Measurements from ENCODE around the gene TMEM82. TPM values are rescaled to one million over a fixed set of nuclear protein-coding genes. Genes with fewer than 3 reads are reported as not detected.

Gene TMEM82
- total RNA-seq, 1 donor from 2014 or later = not detected

- H3K27ac ChIP-seq = peak overlapping the region; percentile 87
- H3K9me3 ChIP-seq = no peaks in the 10 kb centered on the region
- DNase-seq (ENCODE audit: extremely low spot score in 2 of 2) = no peak
- H3K36me3 ChIP-seq = no peaks in the 10 kb centered on the region
- intact Hi-C loops (cut with DNase I) = no loop called here
- peaks cover 74% of the 10 kb centered on the region for H3K4me1 ChIP-seq
- H3K27me3 ChIP-seq = no peaks in the 10 kb centered on the region
- TF ChIP-seq POLR2AphosphoS5 (IDR thresholded peaks at IDR 0.05; ENCODE audit: insufficient read depth in 1 of 2, low read depth in 1 of 2) = peak in 1 of 2 donors; percentile 57
- TF ChIP-seq CTCF (IDR thresholded peaks at IDR 0.05) = no peak
- TF ChIP-seq POLR2A (IDR thresholded peaks at IDR 0.05) = no peak
- peak overlapping the region; percentile 7 to 80 for H3K4me3 ChIP-seq
Measured at GRCh38 chr1:15760520-15761211, 18.4 kb downstream of the TMEM82 start.

GRCh38 chr1:15761366-15762128 lies 19.2 kb downstream of the TMEM82 start:
- Histone ChIP-seq H3K9me3 (no peaks in the 10 kb centered on the region), H3K27ac (peak overlapping the region; percentile 87), H3K4me3 (peak overlapping the region in 1 of 2 donors; percentile 18), H3K4me1 (peaks cover 71% of the 10 kb centered on the region), H3K27me3 (no peaks in the 10 kb centered on the region), H3K36me3 (no peaks in the 10 kb centered on the region)
- no peak for TF ChIP-seq POLR2AphosphoS5 (IDR thresholded peaks at IDR 0.05; ENCODE audit: insufficient read depth in 1 of 2, low read depth in 1 of 2)
- TF ChIP-seq CTCF (IDR thresholded peaks at IDR 0.05) = no peak
- no peak for TF ChIP-seq POLR2A (IDR thresholded peaks at IDR 0.05)
- intact Hi-C loops (cut with DNase I) = no loop called here
- no peak for DNase-seq (ENCODE audit: extremely low spot score in 2 of 2)

- intact Hi-C loops (cut with DNase I) = no loop called here
- Histone ChIP-seq H3K4me1 (peaks cover 61% of the 10 kb centered on the region), H3K4me3 (no peak overlapping the region), H3K9me3 (no peaks in the 10 kb centered on the region), H3K27me3 (no peaks in the 10 kb centered on the region), H3K27ac (no peak overlapping the region), H3K36me3 (no peaks in the 10 kb centered on the region)
- DNase-seq (ENCODE audit: extremely low spot score in 2 of 2) = no peak
- TF ChIP-seq POLR2A (IDR thresholded peaks at IDR 0.05) (no peak), CTCF (IDR thresholded peaks at IDR 0.05) (no peak), POLR2AphosphoS5 (IDR thresholded peaks at IDR 0.05; ENCODE audit: insufficient read depth in 1 of 2, low read depth in 1 of 2) (no peak)
Measured at GRCh38 chr1:15762546-15762945, 20.2 kb downstream of the TMEM82 start.

- intact Hi-C loops (cut with DNase I) = no loop called here
- H3K36me3 ChIP-seq = no peaks in the 10 kb centered on the region
- no peak overlapping the region for H3K4me3 ChIP-seq
- no peaks in the 10 kb centered on the region for H3K9me3 ChIP-seq
- TF ChIP-seq POLR2A (IDR thresholded peaks at IDR 0.05) (no peak), POLR2AphosphoS5 (IDR thresholded peaks at IDR 0.05; ENCODE audit: insufficient read depth in 1 of 2, low read depth in 1 of 2) (peak in 1 of 2 donors; percentile 11)
- no peak for DNase-seq (ENCODE audit: extremely low spot score in 2 of 2)
- no peaks in the 10 kb centered on the region for H3K27me3 ChIP-seq
- H3K27ac ChIP-seq = peak overlapping the region; percentile 46
- H3K4me1 ChIP-seq = peaks cover 45% of the 10 kb centered on the region
Measured at GRCh38 chr1:15764269-15764764, 22.0 kb downstream of the TMEM82 start.

GRCh38 chr1:15764890-15765289 lies 22.6 kb downstream of the TMEM82 start:
- Histone ChIP-seq H3K4me3 (no peak overlapping the region), H3K9me3 (no peaks in the 10 kb centered on the region), H3K36me3 (peaks cover 0 to 2% of the 10 kb centered on the region in 2 donors), H3K27me3 (no peaks in the 10 kb centered on the region), H3K4me1 (peaks cover 39% of the 10 kb centered on the region), H3K27ac (peak overlapping the region; percentile 46)
- intact Hi-C loops (cut with DNase I) = no loop called here
- DNase-seq (ENCODE audit: extremely low spot score in 2 of 2) = no peak
- no peak for TF ChIP-seq POLR2A (IDR thresholded peaks at IDR 0.05)
- TF ChIP-seq POLR2AphosphoS5 (IDR thresholded peaks at IDR 0.05; ENCODE audit: insufficient read depth in 1 of 2, low read depth in 1 of 2) = no peak
- no peak for TF ChIP-seq CTCF (IDR thresholded peaks at IDR 0.05)
